Lower leg skin (tissue), 4 donors: ENCODE measurements around the gene KCNMB1. TPM values are rescaled to one million over a fixed set of nuclear protein-coding genes. Genes with fewer than 3 reads are reported as not detected.

ENCODE experiments used
- DNase-seq, 2 donors: peaks; one replicate each; pipeline ENCODE4 v3.0.0-alpha.2; 2019; ENCODE audit warnings: low spot score in 2 of 2
- H3K4me3 ChIP-seq: fragments of 200-600 bp; sonication (generic); 2 replicates; pipeline ENCODE4 v1.5.1; 2017; ENCODE audit warnings: mild to moderate bottlenecking, low read depth; ENCODE audit not compliant: poor library complexity, severe bottlenecking
- CTCF ChIP-seq, 3 donors: fragments of 450-650 bp; IDR thresholded peaks; one replicate each; pipeline ENCODE4 v1.5.1; 2016; ENCODE audit warnings: antibody characterized with exemption in 3 of 3, mild to moderate bottlenecking in 3 of 3, moderate library complexity in 2 of 3
- POLR2A ChIP-seq, 2 donors: fragments of 450-650 bp; IDR thresholded peaks; one replicate each; pipeline ENCODE4 v1.6.1; 2016 to 2017; ENCODE audit warnings: antibody characterized with exemption in 2 of 2, mild to moderate bottlenecking in 1 of 2, moderate library complexity in 1 of 2
- WGBS, 2 donors: methylation state at CpG; one replicate each; pipeline ENCODE4 v1.1.5; 2018; 5-methylcytosine and 5-hydroxymethylcytosine counted together
- intact Hi-C: fragments of 100-400 bp; cut with DNase I; formaldehyde crosslinking; loops from one replicate; pipeline ENCODE4 v1.15.0; 2023; ENCODE audit warnings: low total_unique reads
- total RNA-seq, 4 donors: library from RNA; depleted of rRNA; stranded (reverse); fragments of >200 nt; gene quantifications; one replicate each; pipeline ENCODE4 v1.1.0, GENCODE V29; 2016

The KCNMB1 gene
- total RNA-seq, 4 donors from 2014 or later = 0.55 to 2.4 (median 1.1) TPM

- TF ChIP-seq POLR2A (IDR thresholded peaks at IDR 0.05) = no peak
- H3K4me3 ChIP-seq = no peak overlapping the region
- intact Hi-C loops = no loop called here
- 71 to 76% methylated on average over 2 of the region's 2 CpGs for WGBS, 2 donors
- DNase-seq = no peak
These were observed 16.6 kb upstream of the KCNMB1 start for GRCh38 chr5:170405817-170406216.

- TF ChIP-seq POLR2A (IDR thresholded peaks at IDR 0.05) = no peak
- no peak for TF ChIP-seq CTCF (IDR thresholded peaks at IDR 0.05)
- DNase-seq = peak in 1 of 2 donors; percentile 32
- 68 to 71% methylated on average over 2 of the region's 2 CpGs for WGBS, 2 donors
- intact Hi-C loops = no loop called here
- H3K4me3 ChIP-seq = no peak overlapping the region
These were observed 15.2 kb upstream of the KCNMB1 start for GRCh38 chr5:170404398-170404797.

- WGBS, 2 donors = 80 to 85% methylated on average over 4 of the region's 4 CpGs
- no peak overlapping the region for H3K4me3 ChIP-seq
- no peak for TF ChIP-seq POLR2A (IDR thresholded peaks at IDR 0.05)
- TF ChIP-seq CTCF (IDR thresholded peaks at IDR 0.05) = no peak
- intact Hi-C loops = no loop called here
- DNase-seq = peak in 1 of 2 donors; percentile 50
These were observed 14.5 kb upstream of the KCNMB1 start for GRCh38 chr5:170403675-170404074.

- 94 to 98% methylated on average over 2 of the region's 2 CpGs for WGBS, 2 donors
These were observed 13.3 kb upstream of the KCNMB1 start for GRCh38 chr5:170402508-170402907.

GRCh38 chr5:170397059-170397458 lies 7.9 kb upstream of the KCNMB1 start:
- DNase-seq = no peak
- 71 to 74% methylated on average over 2 of the region's 2 CpGs for WGBS, 2 donors
- H3K4me3 ChIP-seq = no peak overlapping the region
- intact Hi-C loops = no loop called here
- TF ChIP-seq CTCF (IDR thresholded peaks at IDR 0.05) (no peak), POLR2A (IDR thresholded peaks at IDR 0.05) (no peak)

More at GRCh38 chr5:170402508-170402907, 13.3 kb upstream of the KCNMB1 start:
- peak in 1 of 2 donors; percentile 32 for DNase-seq
- intact Hi-C loops = no loop called here
- no peak for TF ChIP-seq POLR2A (IDR thresholded peaks at IDR 0.05)
- no peak for TF ChIP-seq CTCF (IDR thresholded peaks at IDR 0.05)
- H3K4me3 ChIP-seq = no peak overlapping the region

- TF ChIP-seq POLR2A (IDR thresholded peaks at IDR 0.05) (no peak), CTCF (IDR thresholded peaks at IDR 0.05) (no peak)
- peak in 1 of 2 donors; percentile 18 for DNase-seq
- WGBS, 2 donors = 72 to 80% methylated on average over 8 of the region's 8 CpGs
- intact Hi-C loops = no loop called here
- H3K4me3 ChIP-seq = no peak overlapping the region
These were observed 4.8 kb upstream of the KCNMB1 start for GRCh38 chr5:170393958-170394357.
